HG03045 (cell line): ENCODE results near the gene CCDC7.
"Not testable (repeated sequence)": the region's sequence is repeated elsewhere in the genome, so short reads cannot be mapped to it uniquely, and the experiment has no call there.

ENCODE experiments used
- ATAC-seq: cut with Tn5 transposase; IDR thresholded peaks from one replicate; pipeline ENCODE4 v1.9.1; 2021; ENCODE audit warnings: mild to moderate bottlenecking, moderate library complexity; ENCODE audit not compliant: unreplicated experiment

CCDC7 gene

DNA sequence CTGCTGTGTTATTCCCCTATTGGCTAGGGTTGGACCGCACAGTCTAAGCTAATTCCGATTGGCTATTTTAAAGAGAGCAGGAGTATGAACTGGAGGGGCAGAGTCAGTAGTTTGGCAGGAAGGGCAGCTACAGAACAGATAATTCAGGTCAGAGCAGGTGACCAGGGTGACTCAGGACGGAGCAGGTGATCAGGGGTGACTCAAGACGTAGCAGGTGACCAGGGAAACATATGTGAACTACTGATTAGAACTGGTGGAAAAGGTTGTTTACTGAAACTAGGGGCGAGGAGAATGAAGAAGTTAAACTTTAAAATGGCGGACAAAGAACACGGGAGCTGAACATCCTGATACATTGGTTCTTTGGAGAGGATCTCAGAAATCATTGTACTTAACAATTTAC is 102.3 kb downstream of the CCDC7 start:
- no peak for ATAC-seq

DNA sequence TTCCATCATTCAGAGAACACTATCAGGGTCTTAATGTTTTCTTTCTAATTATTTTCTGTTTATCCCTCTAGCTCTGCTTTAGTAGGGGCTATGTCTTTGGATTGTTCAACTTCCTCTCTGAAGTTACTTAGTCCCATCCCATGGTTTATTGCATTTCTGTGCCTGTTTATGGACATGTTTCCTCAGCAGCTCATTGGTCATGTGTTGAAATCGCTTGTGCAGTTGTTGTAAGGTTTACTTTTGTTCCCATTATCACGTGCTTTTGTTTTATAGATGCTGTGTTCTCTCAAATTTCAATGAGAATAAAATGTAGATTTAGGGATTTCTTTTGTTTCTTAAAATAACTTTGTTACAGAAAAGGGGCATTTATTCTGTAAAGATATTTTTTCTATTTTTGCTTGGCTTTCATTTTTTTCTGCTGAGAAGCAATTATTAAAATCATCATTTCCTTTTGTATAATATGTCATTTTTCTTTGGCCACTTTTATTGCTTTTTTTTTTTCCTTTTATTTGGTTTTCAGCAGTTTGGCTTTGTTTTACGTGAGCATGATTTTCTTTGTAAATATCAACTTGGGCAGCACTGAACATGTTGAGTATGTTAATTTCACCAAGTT is 110.9 kb downstream of the CCDC7 start:
- ATAC-seq: no peak

- ATAC-seq: not testable (repeated sequence)
These were observed 116.8 kb downstream of the CCDC7 start for GRCh38 chr10:32562695-32563094.

- no peak for ATAC-seq
These were observed 131.5 kb downstream of the CCDC7 start for GRCh38 chr10:32577448-32577847.

GRCh38 chr10:32582946-32583345 is 137.0 kb downstream of the CCDC7 start:
- no peak for ATAC-seq

DNA sequence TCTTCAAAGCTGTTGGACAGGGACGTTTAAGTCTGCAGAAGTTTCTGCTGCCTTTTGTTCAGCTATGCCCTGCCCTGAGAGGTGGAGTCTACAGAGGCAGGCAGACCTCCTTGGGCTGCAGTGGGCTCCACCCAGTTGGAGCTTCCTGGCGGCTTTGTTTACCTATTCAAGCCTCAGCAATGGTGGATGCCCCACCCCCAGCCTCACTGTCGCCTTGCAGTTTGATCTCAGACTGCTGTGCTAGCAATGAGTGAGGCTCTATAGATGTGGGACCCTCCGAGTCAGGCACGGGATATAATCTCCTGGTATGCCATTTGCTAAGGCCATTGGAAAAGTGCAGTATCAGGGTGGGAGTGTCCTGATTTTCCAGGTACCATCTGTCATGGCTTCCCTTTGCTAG is 152.1 kb downstream of the CCDC7 start:
- ATAC-seq: not testable (repeated sequence)

DNA sequence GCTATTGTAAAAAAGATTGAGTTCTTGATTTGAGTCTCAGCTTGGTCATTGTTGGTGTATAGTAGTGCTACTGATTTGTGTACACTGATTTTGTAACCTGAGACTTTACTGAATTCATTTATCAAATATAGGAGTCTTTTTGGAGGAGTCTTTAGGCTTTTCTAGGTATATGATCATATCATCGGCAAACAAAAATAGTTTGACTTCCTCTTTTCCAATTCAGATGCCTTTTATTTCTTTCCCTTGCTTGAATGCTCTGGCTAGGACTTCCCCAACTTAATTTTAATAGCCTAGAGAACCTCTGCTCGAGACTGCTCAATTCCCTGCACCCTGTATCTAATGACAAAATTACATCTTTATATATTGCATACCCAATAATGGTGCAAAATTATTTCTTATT is 154.4 kb downstream of the CCDC7 start:
- no peak for ATAC-seq

- ATAC-seq: not testable (repeated sequence)
These were observed 155.6 kb downstream of the CCDC7 start for GRCh38 chr10:32601562-32601961.

- no peak for ATAC-seq
These were observed 159.8 kb downstream of the CCDC7 start for GRCh38 chr10:32605787-32606186.

- not testable (repeated sequence) for ATAC-seq
These were observed 164.6 kb downstream of the CCDC7 start for GRCh38 chr10:32610543-32610942.

GRCh38 chr10:32616438-32616837 is 170.5 kb downstream of the CCDC7 start:
- no peak for ATAC-seq

GRCh38 chr10:32618482-32618881 is 172.5 kb downstream of the CCDC7 start:
- no peak for ATAC-seq

- no peak for ATAC-seq
These were observed 176.0 kb downstream of the CCDC7 start for GRCh38 chr10:32621969-32622368.

- ATAC-seq: no peak
These were observed 176.5 kb downstream of the CCDC7 start for GRCh38 chr10:32622409-32622808.

- no peak for ATAC-seq
These were observed 181.2 kb downstream of the CCDC7 start for GRCh38 chr10:32627183-32627582.

DNA sequence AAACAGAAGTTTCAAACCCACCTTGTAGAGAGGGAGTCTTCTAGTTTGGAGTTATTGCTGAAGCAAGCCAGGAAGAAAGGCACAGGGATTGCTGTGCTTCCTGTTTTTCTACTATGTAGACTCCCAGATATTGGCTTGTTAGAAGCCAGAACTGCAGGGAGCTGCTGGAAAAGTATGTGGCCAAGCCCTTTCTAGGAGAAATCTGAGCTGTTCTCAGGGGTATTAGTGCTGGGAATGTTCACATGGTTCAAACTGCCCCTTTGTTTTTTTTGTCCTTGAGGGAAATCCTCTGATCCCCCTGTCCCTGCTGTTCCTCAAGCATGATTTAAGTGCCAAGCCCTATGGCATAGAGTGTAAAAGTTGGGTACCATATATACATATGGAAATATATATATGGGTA is 184.0 kb downstream of the CCDC7 start:
- no peak for ATAC-seq

DNA sequence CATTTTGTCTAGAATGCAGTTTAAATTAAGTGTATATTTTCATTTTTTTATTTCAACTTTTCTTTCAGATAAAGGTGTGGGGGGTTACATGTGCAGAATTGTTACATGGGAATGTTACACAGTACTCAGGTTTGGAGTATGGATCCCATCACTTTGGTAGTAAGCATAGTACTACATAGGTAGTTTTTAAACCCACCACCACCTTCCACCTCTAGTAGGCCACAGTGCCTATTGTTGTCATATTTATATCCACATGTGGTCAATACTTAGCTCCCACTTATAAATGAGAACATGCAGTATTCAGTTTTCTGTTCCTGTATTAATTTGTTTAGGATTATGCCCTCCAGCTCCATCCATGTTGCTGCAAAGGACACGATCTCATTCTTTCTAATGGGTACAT is 200.6 kb downstream of the CCDC7 start:
- no peak for ATAC-seq

DNA sequence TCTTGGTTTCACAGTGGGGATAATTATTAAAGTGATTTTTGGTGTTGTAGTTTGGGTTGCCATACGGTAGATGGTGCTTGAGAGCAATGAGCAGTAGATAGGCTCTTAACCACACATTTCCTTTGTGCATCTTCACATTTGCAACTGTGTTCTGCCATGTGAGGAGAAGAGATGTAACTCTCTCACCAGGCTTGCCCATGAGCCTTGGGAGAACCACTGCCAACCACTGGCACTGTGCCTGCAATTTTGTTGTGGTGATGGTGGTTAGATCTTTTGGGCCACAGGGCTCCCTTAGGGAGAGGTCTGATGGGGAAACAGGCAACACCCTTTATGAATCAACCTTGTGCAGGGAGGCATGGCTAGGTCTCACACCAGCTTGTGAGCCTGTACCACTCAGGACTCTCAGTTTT is 204.3 kb downstream of the CCDC7 start:
- ATAC-seq: no peak

DNA sequence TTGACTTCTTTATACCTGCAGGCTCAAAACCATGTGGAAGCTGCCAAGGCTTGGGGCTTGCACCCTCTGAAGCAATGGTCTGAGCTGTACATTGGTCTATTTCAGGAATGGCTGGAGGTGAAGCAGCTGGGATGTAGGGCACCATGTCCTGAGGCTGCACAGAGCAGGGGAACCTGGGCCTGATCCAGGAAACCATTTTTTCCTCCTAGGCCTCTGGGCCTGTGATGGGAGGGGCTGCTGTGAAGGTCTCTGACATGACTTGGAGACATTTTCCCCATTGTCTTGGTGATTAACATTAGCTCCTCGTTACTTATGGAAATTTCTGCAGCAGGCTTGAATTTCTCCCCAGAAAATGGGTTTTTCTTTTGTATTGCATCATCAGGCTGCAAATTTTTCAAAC is 211.5 kb downstream of the CCDC7 start:
- ATAC-seq: not testable (repeated sequence)

GRCh38 chr10:32661346-32661745 is 215.4 kb downstream of the CCDC7 start:
- ATAC-seq: no peak

DNA sequence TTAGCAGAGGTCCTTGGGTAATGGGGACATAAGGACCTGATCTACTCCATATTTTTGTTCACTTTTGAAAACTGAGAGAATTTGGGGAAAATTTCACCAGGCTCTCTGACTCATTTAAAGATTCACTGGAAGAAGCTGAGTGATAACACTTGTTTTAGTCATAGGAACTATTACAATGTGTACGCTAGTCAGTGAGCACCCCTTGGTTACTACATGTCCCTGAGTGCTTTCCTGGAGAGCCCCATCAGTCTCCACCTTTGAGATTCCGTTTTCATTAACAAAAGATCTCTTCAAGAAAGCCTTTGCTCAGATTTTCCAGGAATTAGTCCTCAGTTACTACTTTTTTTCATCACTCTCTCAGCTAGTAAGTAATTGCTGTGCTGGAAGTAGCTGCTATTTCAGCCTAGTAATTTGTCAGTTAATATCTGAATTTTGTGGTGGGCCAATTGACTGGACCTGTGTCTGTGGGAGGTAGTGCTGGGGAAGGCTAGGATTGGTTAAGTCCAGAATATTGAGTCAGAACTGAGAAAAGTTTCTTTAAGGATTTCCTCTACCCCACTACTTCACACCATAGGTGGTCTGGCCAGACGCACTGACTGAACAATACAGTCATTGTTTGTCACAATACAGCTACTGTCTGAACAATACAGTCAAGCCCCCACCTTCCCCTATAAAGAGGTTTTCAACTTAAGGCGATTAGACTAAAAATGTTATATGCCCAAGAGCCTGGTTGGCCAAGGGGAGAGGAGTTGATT is 235.0 kb downstream of the CCDC7 start:
- no peak for ATAC-seq

DNA sequence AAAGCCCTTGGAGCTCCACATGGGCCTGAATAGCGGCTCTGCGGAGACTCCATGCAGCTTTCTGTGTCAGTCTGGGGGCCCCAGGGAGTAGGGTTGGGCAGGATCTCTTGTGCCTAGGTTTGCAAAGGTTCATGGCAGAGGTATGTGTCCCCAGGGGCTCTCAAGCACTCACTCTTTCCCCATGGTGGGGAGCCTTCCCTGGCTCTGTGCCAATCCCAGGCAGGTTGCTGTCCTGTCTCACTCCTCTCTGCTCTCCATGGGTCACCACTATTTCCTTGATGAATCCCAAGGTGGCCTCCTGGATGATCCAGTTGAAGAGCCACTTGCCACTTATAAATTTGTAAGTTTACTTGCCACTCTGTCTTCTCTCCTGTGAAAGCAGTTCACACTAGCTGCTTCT is 238.4 kb downstream of the CCDC7 start:
- no peak for ATAC-seq

- no peak for ATAC-seq
These were observed 241.2 kb downstream of the CCDC7 start for GRCh38 chr10:32687116-32687515.
